Endothelial cell of umbilical vein (primary cell): ENCODE results near the gene FNBP1. TPM values are rescaled to one million over a fixed set of nuclear protein-coding genes. Genes with fewer than 3 reads are reported as not detected.
"Not testable (repeated sequence)": the region's sequence is repeated elsewhere in the genome, so short reads cannot be mapped to it uniquely, and the experiment has no call there.

Experiments used
- BruUV-seq: library from RNA; stranded (reverse); fragments of 400-500 nt; replicated peaks from 2 replicates; lab custom pipeline; 2021; lab: Mats Ljungman, UMichigan
- CTCF ChIA-PET: fragments of 300-600, 350-600 bp; sonication (Branson Sonifier 250); formaldehyde crosslinking; loops from one replicate; lab custom pipeline; 2021; ENCODE audit warnings: antibody characterized with exemption, inconsistent platforms; lab: Charles Lee
- POLR2A ChIA-PET: fragments of 300-600, 350-600 bp; sonication (Branson Sonifier 250); formaldehyde crosslinking; loops from one replicate; lab custom pipeline; 2021; ENCODE audit warnings: antibody characterized with exemption, inconsistent platforms; lab: Charles Lee
- DNase-seq: peaks from one replicate; pipeline ENCODE4 v3.0.0-alpha.2; 2011; ENCODE audit warnings: low read depth, low spot score
- FAIRE-seq: peaks from 2 replicates; lab custom pipeline; 2011; peaks lifted over from hg19 to GRCh38; lab: Jason Lieb, UNC
- H2AFZ ChIP-seq: 2 replicates; pipeline ENCODE4 v1.6.0; 2012; ENCODE audit warnings: low read depth, low read length, control low read depth, inconsistent platforms
- H3K27ac ChIP-seq: 2 replicates; pipeline ENCODE4 v1.5.1; 2011; ENCODE audit warnings: low read depth, mild to moderate bottlenecking, control low read depth, low read length, moderate library complexity; ENCODE audit not compliant: insufficient read depth
- H3K27me3 ChIP-seq, 2 experiments: 2 replicates each; pipeline versions ENCODE4 v1.6.0 to v1.6.1; 2011; ENCODE audit warnings: low read length in 2 of 2, mixed read lengths in 1 of 2; ENCODE audit not compliant: control insufficient read depth in 2 of 2, insufficient read depth in 2 of 2
- H3K36me3 ChIP-seq, 2 experiments: 2 replicates in 1 of 2; 3 replicates in 1 of 2; pipeline ENCODE4 v1.5.1; 2011; ENCODE audit warnings: low read length in 2 of 2, mild to moderate bottlenecking in 1 of 2, moderate library complexity in 1 of 2; ENCODE audit not compliant: control insufficient read depth in 2 of 2, insufficient read depth in 2 of 2; ENCODE audit errors: extremely low read depth in 1 of 2
- H3K4me1 ChIP-seq: 3 replicates; pipeline ENCODE4 v1.5.1; 2011; ENCODE audit warnings: mild to moderate bottlenecking, low read length; ENCODE audit not compliant: control insufficient read depth, insufficient read depth; ENCODE audit errors: extremely low read depth
- H3K4me2 ChIP-seq: 2 replicates; pipeline ENCODE4 v1.6.1; 2011; ENCODE audit warnings: low read length, control low read depth, mixed read lengths; ENCODE audit not compliant: insufficient read depth
- H3K4me3 ChIP-seq, 3 experiments: fragments of 200-600 bp in 1 of 3; sonication (generic), shearing (Covaris generic) in 1 of 3; replicated peaks in 1 of 3; 2 replicates each; pipeline ENCODE4 v1.5.1; 2011 to 2016; ENCODE audit warnings: control low read depth in 3 of 3, low read length in 3 of 3, mild to moderate bottlenecking in 2 of 3, inconsistent platforms in 1 of 3, low read depth in 1 of 3, moderate library complexity in 1 of 3; ENCODE audit not compliant: insufficient read depth in 1 of 3
- H3K79me2 ChIP-seq: 2 replicates; pipeline ENCODE4 v1.6.0; 2012; ENCODE audit warnings: low read length, inconsistent platforms; ENCODE audit not compliant: control insufficient read depth, insufficient read depth
- H3K9ac ChIP-seq: replicated peaks from 2 replicates; pipeline ENCODE3; 2011; ENCODE audit warnings: low read length, control low read depth; ENCODE audit not compliant: insufficient read depth; ENCODE audit errors: extremely low read depth
- H3K9me1 ChIP-seq: replicated peaks from 3 replicates; pipeline ENCODE4 v1.6.0; 2011; ENCODE audit warnings: mild to moderate bottlenecking, low read length; ENCODE audit not compliant: control insufficient read depth, insufficient read depth; ENCODE audit errors: extremely low read depth
- H3K9me3 ChIP-seq: replicated peaks from 2 replicates; pipeline ENCODE4 v1.5.1; 2012; ENCODE audit warnings: low read length, inconsistent platforms; ENCODE audit not compliant: control insufficient read depth, insufficient read depth
- H4K20me1 ChIP-seq: replicated peaks from 2 replicates; pipeline ENCODE3; 2011; ENCODE audit warnings: mild to moderate bottlenecking, low read length; ENCODE audit not compliant: control insufficient read depth, insufficient read depth; ENCODE audit errors: extremely low read depth
- EZH2 ChIP-seq: IDR thresholded peaks from 2 replicates; pipeline ENCODE4 v1.6.1; 2012; ENCODE audit warnings: borderline replicate concordance, low read depth, mild to moderate bottlenecking, moderate library complexity, low read length, inconsistent platforms; ENCODE audit not compliant: severe bottlenecking
- FOS ChIP-seq: IDR thresholded peaks from 2 replicates; pipeline ENCODE4 v1.6.1; 2011; ENCODE audit warnings: mild to moderate bottlenecking, low read length, moderate library complexity, borderline replicate concordance; ENCODE audit not compliant: insufficient read depth
- GATA2 ChIP-seq: IDR thresholded peaks from 2 replicates; pipeline ENCODE4 v1.7.0; 2011; ENCODE audit warnings: low read depth, mild to moderate bottlenecking, moderate library complexity, mixed read lengths, low read length; ENCODE audit not compliant: insufficient read length, insufficient read depth
- JUN ChIP-seq: IDR thresholded peaks from 2 replicates; pipeline ENCODE4 v1.6.1; 2011; ENCODE audit warnings: borderline replicate concordance, low read depth; ENCODE audit not compliant: insufficient read length, insufficient read depth
- MYC ChIP-seq: IDR thresholded peaks from one replicate; pipeline ENCODE4 v1.6.1; 2011; ENCODE audit warnings: mild to moderate bottlenecking, low read depth, low read length
- POLR2A ChIP-seq: IDR thresholded peaks from 2 replicates; pipeline ENCODE4 v1.6.1; 2012; ENCODE audit warnings: low read depth, mild to moderate bottlenecking, control low read depth, low read length
- POLR2AphosphoS5 ChIP-seq: IDR thresholded peaks from 2 replicates; pipeline ENCODE4 v1.6.1; 2012; ENCODE audit warnings: low read depth, mild to moderate bottlenecking, control low read depth, low read length, moderate library complexity; ENCODE audit not compliant: insufficient read depth
- dilution Hi-C: fragments of 300-500 bp; cut with MboI; formaldehyde crosslinking; loops from one replicate; pipeline ENCODE4 v1.15.0; 2019; ENCODE audit warnings: low sequenced_read_pairs; ENCODE audit not compliant: extremely low pct_ligation_motif_present
- intact Hi-C: fragments of 100-400 bp; cut with micrococcal nuclease; formaldehyde crosslinking; loops from one replicate; pipeline ENCODE4 v1.10.0; 2022
- polyA plus RNA-seq, 4 experiments: library from polyadenylated mRNA; depleted of rRNA in 3 of 4; stranded (reverse) in 3 of 4; unstranded in 1 of 4; fragments of >200 nt; gene quantifications; 2 replicates each; pipeline versions ENCODE4 v1.2.1 to v1.2.3, GENCODE V29; 2011 to 2012; ENCODE audit warnings: missing spikeins in 1 of 4
- total RNA-seq: library from RNA; stranded (reverse); gene quantifications from 2 replicates; pipeline ENCODE4 v1.2.3, GENCODE V29; 2021
- TF ChIP-seq, protein P1 (sequence below): IDR thresholded peaks from 2 replicates; pipeline ENCODE4 v1.6.1; 2011; ENCODE audit not compliant: insufficient read depth, insufficient read length
- TF ChIP-seq, protein P2 (sequence below), 2 donors: IDR thresholded peaks; 1 replicate in 1 of 2; 2 replicates in 1 of 2; pipeline ENCODE4 v1.5.1; 2011; ENCODE audit warnings: low read length in 2 of 2, mild to moderate bottlenecking in 2 of 2, moderate library complexity in 2 of 2, control low read depth in 1 of 2, inconsistent platforms in 1 of 2, low read depth in 1 of 2; ENCODE audit not compliant: insufficient read depth in 1 of 2; ENCODE audit errors: extremely low read depth in 1 of 2

The FNBP1 gene
- total and polyA plus RNA-seq, 2 donors (not counting 3 experiments of a cell fraction or from before 2014, with no cell fraction given) = 10.9 to 43.9 TPM

DNA sequence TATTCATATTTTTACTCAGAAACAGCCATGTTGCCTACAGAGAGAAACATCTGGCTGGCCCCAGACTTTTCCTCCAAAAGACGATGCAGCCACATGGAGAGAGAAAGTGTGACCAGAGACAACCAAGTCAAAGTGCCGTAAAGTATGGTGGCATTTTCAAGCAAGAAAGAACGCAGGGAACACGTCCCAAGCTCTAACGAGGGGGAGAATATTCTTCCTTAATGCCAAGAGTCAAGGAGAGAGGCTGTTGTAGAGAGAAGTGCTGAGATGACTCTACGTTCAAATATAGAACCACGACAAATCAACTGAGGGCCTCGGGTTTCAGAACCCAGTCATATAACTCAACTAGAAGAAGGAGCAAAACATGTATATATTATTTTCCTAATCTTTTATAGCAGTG lies 55.9 kb downstream of the FNBP1 start:
- no peak for DNase-seq
- no peaks in the 10 kb centered on the region for H3K27me3 ChIP-seq
- BruUV-seq = no TSS peak
- dilution Hi-C loops = no loop called here
- ChIA-PET POLR2A (no interaction called here), CTCF (no interaction called here)
- FAIRE-seq = no peak
- no peak overlapping the region for H3K4me2 ChIP-seq
- no peaks in the 10 kb centered on the region for H3K9me3 ChIP-seq
- no peaks in the 10 kb centered on the region for H3K9me1 ChIP-seq
- intact Hi-C loops = no loop called here
- H3K36me3 ChIP-seq = no peaks in the 10 kb centered on the region
- H3K9ac ChIP-seq = no peak overlapping the region
- peaks cover under 1% of the 10 kb centered on the region for H3K4me1 ChIP-seq
- H3K79me2 ChIP-seq = no peaks in the 10 kb centered on the region
- no peak overlapping the region for H2AFZ ChIP-seq
- no peak overlapping the region for H3K4me3 ChIP-seq
- H3K27ac ChIP-seq = no peak overlapping the region
- TF ChIP-seq MYC (no peak), POLR2A (no peak), JUN (no peak), EZH2 (no peak), FOS (no peak), POLR2AphosphoS5 (no peak), GATA2 (no peak)
- TF ChIP-seq, protein P1, sequence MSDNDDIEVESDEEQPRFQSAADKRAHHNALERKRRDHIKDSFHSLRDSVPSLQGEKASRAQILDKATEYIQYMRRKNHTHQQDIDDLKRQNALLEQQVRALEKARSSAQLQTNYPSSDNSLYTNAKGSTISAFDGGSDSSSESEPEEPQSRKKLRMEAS = no peak
- TF ChIP-seq, protein P2, sequence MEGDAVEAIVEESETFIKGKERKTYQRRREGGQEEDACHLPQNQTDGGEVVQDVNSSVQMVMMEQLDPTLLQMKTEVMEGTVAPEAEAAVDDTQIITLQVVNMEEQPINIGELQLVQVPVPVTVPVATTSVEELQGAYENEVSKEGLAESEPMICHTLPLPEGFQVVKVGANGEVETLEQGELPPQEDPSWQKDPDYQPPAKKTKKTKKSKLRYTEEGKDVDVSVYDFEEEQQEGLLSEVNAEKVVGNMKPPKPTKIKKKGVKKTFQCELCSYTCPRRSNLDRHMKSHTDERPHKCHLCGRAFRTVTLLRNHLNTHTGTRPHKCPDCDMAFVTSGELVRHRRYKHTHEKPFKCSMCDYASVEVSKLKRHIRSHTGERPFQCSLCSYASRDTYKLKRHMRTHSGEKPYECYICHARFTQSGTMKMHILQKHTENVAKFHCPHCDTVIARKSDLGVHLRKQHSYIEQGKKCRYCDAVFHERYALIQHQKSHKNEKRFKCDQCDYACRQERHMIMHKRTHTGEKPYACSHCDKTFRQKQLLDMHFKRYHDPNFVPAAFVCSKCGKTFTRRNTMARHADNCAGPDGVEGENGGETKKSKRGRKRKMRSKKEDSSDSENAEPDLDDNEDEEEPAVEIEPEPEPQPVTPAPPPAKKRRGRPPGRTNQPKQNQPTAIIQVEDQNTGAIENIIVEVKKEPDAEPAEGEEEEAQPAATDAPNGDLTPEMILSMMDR (IDR thresholded peaks at IDR 0.05; ENCODE audit: extremely low read depth in 1 of 2, insufficient read depth in 1 of 2, low read depth in 1 of 2, low read length in 2 of 2) = no peak
- no peaks in the 10 kb centered on the region for H4K20me1 ChIP-seq

DNA sequence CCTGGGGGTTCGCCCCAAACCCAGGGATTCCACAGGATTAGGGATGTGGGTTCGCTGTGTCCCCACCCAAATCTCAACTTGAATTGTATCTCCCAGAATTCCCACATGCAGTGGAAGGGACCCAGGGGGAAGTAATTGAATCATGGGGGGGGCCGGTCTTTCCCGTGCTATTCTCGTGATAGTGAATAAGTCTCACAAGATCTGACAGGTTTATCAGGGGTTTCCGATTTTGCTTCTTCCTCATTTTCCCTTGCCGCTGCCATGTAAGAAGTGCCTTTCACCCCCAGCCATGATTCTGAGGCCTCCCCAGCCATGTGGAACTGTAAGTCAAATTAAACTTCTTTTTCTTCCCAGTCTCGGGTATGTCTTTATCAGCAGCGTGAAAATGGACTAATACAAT lies 58.4 kb downstream of the FNBP1 start:
- H3K9me3 ChIP-seq, H2AFZ ChIP-seq, H4K20me1 ChIP-seq, FAIRE-seq, H3K9me1 ChIP-seq, H3K79me2 ChIP-seq, DNase-seq, intact Hi-C loops, POLR2A ChIA-PET, BruUV-seq, H3K4me1 ChIP-seq, CTCF ChIA-PET, H3K4me3 ChIP-seq, H3K9ac ChIP-seq, H3K27ac ChIP-seq, H3K36me3 ChIP-seq, H3K27me3 ChIP-seq, H3K4me2 ChIP-seq, dilution Hi-C loops: not testable (repeated sequence)
